H9 (cell line): ENCODE measurements around the gene TTBK1. TPM values are rescaled to one million over a fixed set of nuclear protein-coding genes. Genes with fewer than 3 reads are reported as not detected.

Experiments used
- DNase-seq: peaks from one replicate; pipeline ENCODE4 v3.0.0-alpha.2; 2017
- H2AFZ ChIP-seq: one replicate; pipeline ENCODE4 v1.6.1; 2013; ENCODE audit warnings: mild to moderate bottlenecking, low read length, control low read depth, moderate library complexity
- H2AK5ac ChIP-seq: 2 replicates; pipeline ENCODE4 v1.6.1; 2013; ENCODE audit warnings: low read length, control low read depth, mixed read lengths; ENCODE audit not compliant: insufficient read length
- H2BK120ac ChIP-seq: one replicate; pipeline ENCODE4 v1.6.1; 2013; ENCODE audit warnings: low read depth, mild to moderate bottlenecking, low read length, control low read depth, inconsistent platforms; ENCODE audit not compliant: poor library complexity, severe bottlenecking
- H2BK12ac ChIP-seq: 2 replicates; pipeline ENCODE4 v1.6.1; 2013; ENCODE audit warnings: low read length, control low read depth, mixed read lengths, low read depth; ENCODE audit not compliant: insufficient read length
- H2BK15ac ChIP-seq: 2 replicates; pipeline ENCODE4 v1.6.1; 2013; ENCODE audit warnings: low read depth, low read length, control low read depth
- H2BK20ac ChIP-seq: one replicate; pipeline ENCODE4 v1.6.1; 2013; ENCODE audit warnings: low read depth, mild to moderate bottlenecking, low read length, control low read depth, inconsistent platforms; ENCODE audit not compliant: poor library complexity, severe bottlenecking
- H2BK5ac ChIP-seq: 2 replicates; pipeline ENCODE4 v1.6.1; 2013; ENCODE audit warnings: low read length, control low read depth, mixed read lengths; ENCODE audit not compliant: insufficient read length
- H3K14ac ChIP-seq: 2 replicates; pipeline ENCODE4 v1.6.1; 2013; ENCODE audit warnings: low read length, control low read depth; ENCODE audit not compliant: insufficient read depth
- H3K18ac ChIP-seq: 2 replicates; pipeline ENCODE4 v1.6.1; 2013; ENCODE audit warnings: low read depth, mild to moderate bottlenecking, mixed read lengths, low read length, control low read depth; ENCODE audit not compliant: insufficient read length
- H3K23ac ChIP-seq: 2 replicates; pipeline ENCODE4 v1.6.1; 2013; ENCODE audit warnings: low read length, control low read depth, mixed read lengths, low read depth; ENCODE audit not compliant: insufficient read length
- H3K23me2 ChIP-seq: 2 replicates; pipeline ENCODE4 v1.6.1; 2013; ENCODE audit warnings: low read depth, mild to moderate bottlenecking, mixed read lengths, low read length, control low read depth; ENCODE audit not compliant: insufficient read length, poor library complexity, severe bottlenecking
- H3K27ac ChIP-seq: 2 replicates; pipeline ENCODE4 v1.5.1; 2013; ENCODE audit warnings: low read length, control low read depth, mixed read lengths, low read depth; ENCODE audit not compliant: insufficient read length
- H3K27me3 ChIP-seq: 2 replicates; pipeline ENCODE4 v1.6.1; 2013; ENCODE audit warnings: low read length, control low read depth, inconsistent platforms; ENCODE audit not compliant: insufficient read depth
- H3K4ac ChIP-seq: 2 replicates; pipeline ENCODE4 v1.6.1; 2013; ENCODE audit warnings: low read depth, mild to moderate bottlenecking, control low read depth, inconsistent platforms, low read length, moderate library complexity
- H3K4me1 ChIP-seq: 2 replicates; pipeline ENCODE4 v1.6.1; 2013; ENCODE audit warnings: low read length, control low read depth, inconsistent platforms; ENCODE audit not compliant: insufficient read depth
- H3K4me2 ChIP-seq: 2 replicates; pipeline ENCODE4 v1.6.1; 2013; ENCODE audit warnings: low read length, control low read depth, mixed read lengths; ENCODE audit not compliant: insufficient read length, insufficient read depth
- H3K56ac ChIP-seq: 2 replicates; pipeline ENCODE4 v1.6.1; 2013; ENCODE audit warnings: low read depth, mild to moderate bottlenecking, mixed read lengths, low read length, control low read depth; ENCODE audit not compliant: insufficient read length
- H3K79me1 ChIP-seq: 2 replicates; pipeline ENCODE4 v1.6.1; 2013; ENCODE audit warnings: low read depth, mild to moderate bottlenecking, moderate library complexity, low read length, control low read depth, inconsistent platforms; ENCODE audit not compliant: insufficient read depth, poor library complexity, severe bottlenecking
- H3K79me2 ChIP-seq: 2 replicates; pipeline ENCODE4 v1.6.1; 2013; ENCODE audit warnings: low read length, control low read depth, inconsistent platforms; ENCODE audit not compliant: insufficient read depth
- H3K9ac ChIP-seq: 2 replicates; pipeline ENCODE4 v1.6.1; 2013; ENCODE audit warnings: low read length, control low read depth, mixed read lengths; ENCODE audit not compliant: insufficient read length; ENCODE audit errors: extremely low read depth
- H3K9me3 ChIP-seq: one replicate; pipeline ENCODE4 v1.6.1; 2013; ENCODE audit warnings: low read depth, low read length, inconsistent platforms; ENCODE audit not compliant: control insufficient read depth
- H3T11ph ChIP-seq: one replicate; pipeline ENCODE4 v1.6.1; 2013; ENCODE audit warnings: mild to moderate bottlenecking, low read length, control low read depth, inconsistent platforms
- H4K20me1 ChIP-seq: one replicate; pipeline ENCODE4 v1.6.1; 2013; ENCODE audit not compliant: control insufficient read depth, insufficient read length, insufficient read depth
- H4K5ac ChIP-seq: 2 replicates; pipeline ENCODE4 v1.6.1; 2013; ENCODE audit warnings: low read depth, mild to moderate bottlenecking, mixed read lengths, low read length, control low read depth; ENCODE audit not compliant: insufficient read length
- H4K8ac ChIP-seq: replicated peaks from 2 replicates; pipeline ENCODE4 v1.6.1; 2013; ENCODE audit warnings: low read length, control low read depth, mixed read lengths, low read depth; ENCODE audit not compliant: insufficient read length
- H4K91ac ChIP-seq: 2 replicates; pipeline ENCODE4 v1.6.1; 2013; ENCODE audit warnings: low read depth, mild to moderate bottlenecking, moderate library complexity, mixed read lengths, low read length, control low read depth; ENCODE audit not compliant: insufficient read length
- H3K27ac Mint-ChIP-seq, 3 experiments: 2 replicates in 2 of 3; 3 replicates in 1 of 3; pipeline ENCODE4 v1.8.0; 2020 to 2021; ENCODE audit warnings: mixed read lengths in 3 of 3, mild to moderate bottlenecking in 1 of 3, moderate library complexity in 1 of 3
- H3K27me3 Mint-ChIP-seq: 2 replicates; pipeline ENCODE4 v1.8.0; 2021; ENCODE audit warnings: low read depth, mild to moderate bottlenecking, moderate library complexity, mixed read lengths
- H3K36me3 Mint-ChIP-seq, 3 experiments: 2 replicates in 2 of 3; 3 replicates in 1 of 3; pipeline ENCODE4 v1.8.0; 2020 to 2021; ENCODE audit warnings: low read depth in 3 of 3, mixed read lengths in 3 of 3; ENCODE audit not compliant: insufficient read depth in 1 of 3
- H3K4me1 Mint-ChIP-seq, 2 experiments: 2 replicates each; pipeline ENCODE4 v1.8.0; 2020; ENCODE audit warnings: mixed read lengths in 2 of 2
- H3K4me3 Mint-ChIP-seq, 2 experiments: 2 replicates in 1 of 2; 3 replicates in 1 of 2; pipeline ENCODE4 v1.8.0; 2020 to 2021; ENCODE audit warnings: mild to moderate bottlenecking in 2 of 2, mixed read lengths in 2 of 2, moderate library complexity in 1 of 2
- H3K9me3 Mint-ChIP-seq, 2 experiments: 2 replicates in 1 of 2; 3 replicates in 1 of 2; pipeline ENCODE4 v1.8.0; 2020; ENCODE audit warnings: mild to moderate bottlenecking in 2 of 2, mixed read lengths in 2 of 2, moderate library complexity in 1 of 2
- total RNA-seq: library from RNA; stranded (reverse); gene quantifications from 2 replicates; pipeline ENCODE4 v1.2.1, GENCODE V29; 2021
- TF ChIP-seq, protein P1 (sequence below): fragments of 200-600 bp; sonication (generic); conservative IDR thresholded peaks from 3 replicates; pipeline ENCODE4 v1.8.0; 2021; ENCODE audit warnings: antibody characterized with exemption, mild to moderate bottlenecking

TTBK1 gene
- total RNA-seq, 1 experiment from 2014 or later, result 1.6 TPM

DNA sequence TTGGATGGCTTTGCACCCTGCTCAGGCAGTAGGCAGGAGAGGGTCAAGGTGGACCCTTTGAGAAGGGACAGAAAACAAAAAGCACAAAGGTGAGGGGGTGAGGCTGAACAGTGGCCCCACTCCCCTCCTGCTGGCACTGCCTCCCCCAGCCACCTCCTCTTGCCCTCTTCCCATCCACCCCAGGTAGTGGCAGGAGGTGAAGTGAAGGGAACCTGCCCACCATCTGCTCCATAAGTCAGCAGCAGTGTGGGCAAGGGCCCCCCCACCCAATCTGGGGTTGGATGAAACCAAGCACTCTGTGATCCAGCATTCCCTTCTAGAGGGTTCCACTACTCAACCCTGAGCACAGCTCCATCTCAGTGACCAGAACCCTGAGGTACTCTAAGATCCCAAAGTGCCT is 28.7 kb downstream of the TTBK1 start:
- no peak overlapping the region for H3K4ac ChIP-seq
- no peak overlapping the region for H2BK120ac ChIP-seq
- DNase-seq, result no peak
- no peak overlapping the region for H4K5ac ChIP-seq
- H2BK20ac ChIP-seq, result no peak overlapping the region
- peaks cover 8% of the 10 kb centered on the region; the same call in 1 of the 2 replicates for H3K4me1 ChIP-seq
- H3K9me3 Mint-ChIP-seq, result no peaks in the 10 kb centered on the region; a peak in 1 of 5 replicates
- no peak overlapping the region for H3K27ac ChIP-seq
- no peak overlapping the region for H3K27ac Mint-ChIP-seq
- H3K36me3 Mint-ChIP-seq, result no peaks in the 10 kb centered on the region; a peak in 1 of 7 replicates
- peaks cover 37 to 57% of the 10 kb centered on the region in 2 experiments for H3K4me1 Mint-ChIP-seq
- no peaks in the 10 kb centered on the region for H4K20me1 ChIP-seq
- H3K27me3 Mint-ChIP-seq, result peaks cover 87% of the 10 kb centered on the region
- H2BK12ac ChIP-seq, result no peak overlapping the region
- H4K8ac ChIP-seq, result no peak overlapping the region
- no peak overlapping the region for H3K4me3 Mint-ChIP-seq
- H3K79me1 ChIP-seq, result no peaks in the 10 kb centered on the region
- H3K23ac ChIP-seq, result no peak overlapping the region
- no peaks in the 10 kb centered on the region for H3K9me3 ChIP-seq
- no peak overlapping the region for H3K9ac ChIP-seq
- H3K79me2 ChIP-seq, result no peaks in the 10 kb centered on the region
- H2BK15ac ChIP-seq, result no peak overlapping the region
- H4K91ac ChIP-seq, result no peak overlapping the region
- H2AFZ ChIP-seq, result no peak overlapping the region
- no peak overlapping the region for H3K4me2 ChIP-seq
- no peak overlapping the region for H3K56ac ChIP-seq
- H3K23me2 ChIP-seq, result peaks cover 12% of the 10 kb centered on the region
- no peak overlapping the region for H3K18ac ChIP-seq
- TF ChIP-seq, protein P1, sequence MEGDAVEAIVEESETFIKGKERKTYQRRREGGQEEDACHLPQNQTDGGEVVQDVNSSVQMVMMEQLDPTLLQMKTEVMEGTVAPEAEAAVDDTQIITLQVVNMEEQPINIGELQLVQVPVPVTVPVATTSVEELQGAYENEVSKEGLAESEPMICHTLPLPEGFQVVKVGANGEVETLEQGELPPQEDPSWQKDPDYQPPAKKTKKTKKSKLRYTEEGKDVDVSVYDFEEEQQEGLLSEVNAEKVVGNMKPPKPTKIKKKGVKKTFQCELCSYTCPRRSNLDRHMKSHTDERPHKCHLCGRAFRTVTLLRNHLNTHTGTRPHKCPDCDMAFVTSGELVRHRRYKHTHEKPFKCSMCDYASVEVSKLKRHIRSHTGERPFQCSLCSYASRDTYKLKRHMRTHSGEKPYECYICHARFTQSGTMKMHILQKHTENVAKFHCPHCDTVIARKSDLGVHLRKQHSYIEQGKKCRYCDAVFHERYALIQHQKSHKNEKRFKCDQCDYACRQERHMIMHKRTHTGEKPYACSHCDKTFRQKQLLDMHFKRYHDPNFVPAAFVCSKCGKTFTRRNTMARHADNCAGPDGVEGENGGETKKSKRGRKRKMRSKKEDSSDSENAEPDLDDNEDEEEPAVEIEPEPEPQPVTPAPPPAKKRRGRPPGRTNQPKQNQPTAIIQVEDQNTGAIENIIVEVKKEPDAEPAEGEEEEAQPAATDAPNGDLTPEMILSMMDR, result no peak
- no peak overlapping the region for H2BK5ac ChIP-seq
- H3T11ph ChIP-seq, result no peak overlapping the region
- no peak overlapping the region for H2AK5ac ChIP-seq
- H3K27me3 ChIP-seq, result peaks cover 22% of the 10 kb centered on the region
- H3K14ac ChIP-seq, result no peak overlapping the region
